B cell (primary cell): ENCODE results near the gene HDDC2. TPM values are rescaled to one million over a fixed set of nuclear protein-coding genes. Genes with fewer than 3 reads are reported as not detected.

ENCODE experiments used
- ATAC-seq: fragments of 200-7000 bp; cut with Tn5 transposase; one replicate; pipeline ENCODE4 v1.10.0; 2021; ENCODE audit warnings: low read depth, mild to moderate bottlenecking, moderate number of reproducible peaks, moderate library complexity
- CTCF ChIA-PET: fragments of 350-600 bp; sonication (Branson Sonifier 250); formaldehyde crosslinking; loops from one replicate; lab custom pipeline; 2021; ENCODE audit warnings: antibody characterized with exemption, inconsistent platforms; lab: Charles Lee
- POLR2A ChIA-PET: fragments of 350-600 bp; sonication (Branson Sonifier 250); formaldehyde crosslinking; loops from one replicate; lab custom pipeline; 2021; ENCODE audit warnings: antibody characterized with exemption; lab: Charles Lee
- DNase-seq: peaks from one replicate; pipeline ENCODE4 v3.0.0; 2013
- H2AFZ ChIP-seq: 2 replicates; pipeline ENCODE4 v1.6.1; 2012; ENCODE audit warnings: mild to moderate bottlenecking, low read depth, low read length; ENCODE audit not compliant: insufficient read depth, poor library complexity, severe bottlenecking
- H3K27ac ChIP-seq, 2 donors: 1 replicate in 1 of 2; 2 replicates in 1 of 2; pipeline ENCODE4 v1.5.1; 2012 to 2013; ENCODE audit warnings: low read length in 2 of 2, mild to moderate bottlenecking in 2 of 2, moderate library complexity in 1 of 2
- H3K27me3 ChIP-seq, 4 experiments: fragments of 200-600 bp in 1 of 4; sonication (generic) in 1 of 4; replicated peaks in 1 of 4; 1 replicate in 2 of 4; 2 replicates in 2 of 4; pipeline versions ENCODE4 v1.6.1 to v1.7.0; 2013 to 2016; ENCODE audit warnings: low read length in 3 of 4, mild to moderate bottlenecking in 2 of 4, mixed read lengths in 1 of 4, moderate library complexity in 1 of 4; ENCODE audit not compliant: insufficient read depth in 4 of 4, control insufficient read depth in 3 of 4; ENCODE audit errors: control extremely low read depth in 1 of 4
- H3K36me3 ChIP-seq, 2 experiments: replicated peaks in 1 of 2; 1 replicate in 1 of 2; 2 replicates in 1 of 2; pipeline versions ENCODE4 v1.6.1 to v1.7.1; 2013; ENCODE audit warnings: low read length in 1 of 2; ENCODE audit not compliant: insufficient read depth in 2 of 2, control insufficient read depth in 1 of 2; ENCODE audit errors: control extremely low read depth in 1 of 2, extremely low read depth in 1 of 2
- H3K4me1 ChIP-seq, 2 donors: fragments of 200-600 bp in 1 of 2; sonication (generic) in 1 of 2; 1 replicate in 1 of 2; 2 replicates in 1 of 2; pipeline versions ENCODE4 v1.5.1 to v1.6.1; 2013 to 2017; ENCODE audit warnings: low read length in 2 of 2; ENCODE audit not compliant: control insufficient read depth in 2 of 2, insufficient read depth in 2 of 2
- H3K4me2 ChIP-seq: replicated peaks from 2 replicates; pipeline ENCODE3; 2012; ENCODE audit warnings: mild to moderate bottlenecking, low read depth, low read length; ENCODE audit not compliant: poor library complexity, severe bottlenecking
- H3K4me3 ChIP-seq, 5 experiments: fragments of 200-600 bp in 1 of 5; sonication (generic) in 1 of 5; 1 replicate in 3 of 5; 2 replicates in 2 of 5; pipeline versions ENCODE4 v1.5.1 to v1.7.0; 2011 to 2016; ENCODE audit warnings: low read length in 4 of 5, mild to moderate bottlenecking in 4 of 5, low read depth in 2 of 5, control low read depth in 1 of 5, moderate library complexity in 1 of 5; ENCODE audit not compliant: insufficient read depth in 1 of 5; ENCODE audit errors: control extremely low read depth in 1 of 5, extremely low read depth in 1 of 5
- H3K79me2 ChIP-seq: fragments of 200-600 bp; sonication (generic); one replicate; pipeline ENCODE4 v1.6.0; 2016; ENCODE audit warnings: low read length; ENCODE audit not compliant: control insufficient read depth, insufficient read depth
- H3K9ac ChIP-seq: fragments of 200-600 bp; sonication (generic); 2 replicates; pipeline ENCODE4 v1.6.1; 2017; ENCODE audit warnings: mild to moderate bottlenecking, low read length, moderate library complexity
- H3K9me3 ChIP-seq, 3 donors: one replicate each; pipeline versions ENCODE4 v1.6.1 to v1.7.1; 2013; ENCODE audit warnings: low read length in 2 of 3; ENCODE audit not compliant: control insufficient read depth in 2 of 3, insufficient read depth in 1 of 3; ENCODE audit errors: control extremely low read depth in 1 of 3
- H4K20me1 ChIP-seq: 2 replicates; pipeline ENCODE4 v1.6.0; 2012; ENCODE audit warnings: mild to moderate bottlenecking, low read length; ENCODE audit not compliant: insufficient read depth, control insufficient read depth, poor library complexity, severe bottlenecking
- H3K27ac Mint-ChIP-seq: one replicate; pipeline ENCODE4 v1.8.0; 2021; ENCODE audit warnings: mixed read lengths
- H3K27me3 Mint-ChIP-seq: one replicate; pipeline ENCODE4 v1.8.0; 2021; ENCODE audit warnings: mixed read lengths
- H3K4me1 Mint-ChIP-seq: one replicate; pipeline ENCODE4 v1.8.0; 2021; ENCODE audit warnings: mixed read lengths
- H3K4me3 Mint-ChIP-seq: one replicate; pipeline ENCODE4 v1.8.0; 2021; ENCODE audit warnings: mixed read lengths
- H3K9me3 Mint-ChIP-seq: one replicate; pipeline ENCODE4 v1.8.0; 2022; ENCODE audit warnings: mixed read lengths; ENCODE audit not compliant: insufficient read depth
- CTCF ChIP-seq: fragments of 200-600 bp; IDR thresholded peaks from one replicate; pipeline ENCODE4 v1.8.0; 2022; ENCODE audit warnings: antibody characterized with exemption, mild to moderate bottlenecking
- EZH2 ChIP-seq: IDR thresholded peaks from 2 replicates; pipeline ENCODE4 v1.6.1; 2012; ENCODE audit warnings: borderline replicate concordance, low read depth, mild to moderate bottlenecking, moderate library complexity, low read length; ENCODE audit not compliant: insufficient read depth, poor library complexity, severe bottlenecking
- WGBS: methylation state at CpG from one replicate; pipeline ENCODE4 v1.1.5; 2013; ENCODE audit warnings: missing lambda C conversion rate; ENCODE audit not compliant: insufficient coverage; 5-methylcytosine and 5-hydroxymethylcytosine counted together
- intact Hi-C: fragments of 100-400 bp; cut with micrococcal nuclease; formaldehyde crosslinking; loops from one replicate; pipeline ENCODE4 v1.10.0; 2022
- polyA plus RNA-seq: library from polyadenylated mRNA; depleted of rRNA; stranded (reverse); fragments of >200 nt; gene quantifications from 2 replicates; pipeline ENCODE4 v1.2.3, GENCODE V29; 2012
- total RNA-seq, 2 donors: library from RNA; stranded (reverse); fragments of 120-200 nt in 1 of 2; gene quantifications; 1 replicate in 1 of 2; 2 replicates in 1 of 2; pipeline versions ENCODE4 v1.2.3 to v1.2.4, GENCODE V29; 2013 to 2022

HDDC2 gene
- total and polyA plus RNA-seq, 2 donors (not counting 1 experiment from before 2014, with no cell fraction given), result 31.6 to 37.6 TPM

- intact Hi-C loops, result no loop called here
- Histone ChIP-seq H3K27ac (no peak overlapping the region), H4K20me1 (no peaks in the 10 kb centered on the region), H3K36me3 (no peaks in the 10 kb centered on the region), H3K4me2 (no peak overlapping the region), H2AFZ (no peak overlapping the region), H3K4me3 (no peak overlapping the region), H3K9me3 (no peaks in the 10 kb centered on the region), H3K4me1 (peaks cover 9 to 10% of the 10 kb centered on the region in 2 donors), H3K27me3 (no peaks in the 10 kb centered on the region), H3K9ac (no peak overlapping the region), H3K79me2 (no peaks in the 10 kb centered on the region)
- ChIA-PET CTCF (no interaction called here), POLR2A (no interaction called here)
- Mint-ChIP-seq H3K9me3 (no peaks in the 10 kb centered on the region), H3K27me3 (peaks cover 4% of the 10 kb centered on the region), H3K4me1 (no peaks in the 10 kb centered on the region), H3K4me3 (no peak overlapping the region), H3K27ac (no peak overlapping the region)
- ATAC-seq, result no peak
- no peak for DNase-seq
- TF ChIP-seq EZH2 (no peak), CTCF (no peak)
- 80% methylated on average over 2 of the region's 2 CpGs for WGBS
Observed at GRCh38 chr6:125341460-125341859, 39.7 kb upstream of the HDDC2 start.

GRCh38 chr6:125340991-125341390, 39.2 kb upstream of the HDDC2 start:
- Mint-ChIP-seq H3K4me3 (no peak overlapping the region), H3K27me3 (peaks cover 4% of the 10 kb centered on the region), H3K27ac (no peak overlapping the region), H3K4me1 (no peaks in the 10 kb centered on the region), H3K9me3 (no peaks in the 10 kb centered on the region)
- Histone ChIP-seq H3K9me3 (no peaks in the 10 kb centered on the region), H3K27ac (no peak overlapping the region), H4K20me1 (no peaks in the 10 kb centered on the region), H3K4me2 (no peak overlapping the region), H2AFZ (no peak overlapping the region), H3K36me3 (no peaks in the 10 kb centered on the region), H3K9ac (no peak overlapping the region), H3K27me3 (no peaks in the 10 kb centered on the region), H3K4me3 (no peak overlapping the region), H3K4me1 (peaks cover 4 to 7% of the 10 kb centered on the region in 2 donors), H3K79me2 (no peaks in the 10 kb centered on the region)
- intact Hi-C loops, result no loop called here
- 100% methylated on average over 2 of the region's 2 CpGs for WGBS
- DNase-seq (no peak), ATAC-seq (no peak)
- POLR2A ChIA-PET, result no interaction called here
- TF ChIP-seq CTCF (no peak), EZH2 (no peak)
- CTCF ChIA-PET, result interaction anchor here (0.6 kb wide), 1 partner anchor 29 kb away, joined by 3 read pairs; no protein-coding TSS in a partner anchor
